RWPE1 (cell line): ENCODE measurements around the gene UBLCP1.
"Not testable (repeated sequence)": the region's sequence is repeated elsewhere in the genome, so short reads cannot be mapped to it uniquely, and the experiment has no call there.

Experiments
- CTCF ChIA-PET: fragments of 350-600 bp; sonication (Branson Sonifier 250); formaldehyde crosslinking; extraction: SDS; loops from one replicate; lab custom pipeline; 2021; lab: Yijun Ruan, JAX
- POLR2A ChIA-PET: fragments of 400-600 bp; formaldehyde crosslinking; extraction: SDS; loops from one replicate; lab custom pipeline; 2020; ENCODE audit warnings: antibody characterized with exemption; ENCODE audit not compliant: low non-redundant PET; lab: Yijun Ruan, JAX
- DNase-seq: peaks from one replicate; pipeline ENCODE4 v3.0.0; 2012; ENCODE audit warnings: low spot score
- H3K27ac ChIP-seq: fragments of 450-650 bp; 2 replicates; pipeline ENCODE4 v1.5.1; 2017
- CTCF ChIP-seq: fragments of 450-650 bp; conservative IDR thresholded peaks from 2 replicates; pipeline ENCODE4 v1.5.1; 2017; ENCODE audit warnings: low read depth, mild to moderate bottlenecking

The UBLCP1 gene

GRCh38 chr5:159231167-159231566 lies 31.9 kb upstream of the UBLCP1 start:
- ChIA-PET CTCF (interaction anchor here (0.6 to 0.7 kb wide), 2 partner anchors 1080 to 1136 kb away, joined by 3 read pairs; no protein-coding TSS in a partner anchor), POLR2A (no interaction called here)
- DNase-seq = no peak
- TF ChIP-seq CTCF = no peak
- H3K27ac ChIP-seq = no peak overlapping the region

- DNase-seq, POLR2A ChIA-PET, H3K27ac ChIP-seq: not testable (repeated sequence)
- CTCF ChIA-PET = interaction anchor here (0.5 kb wide), 1 partner anchor 315 kb away, joined by 4 read pairs; no protein-coding TSS in a partner anchor
Measured at GRCh38 chr5:159235871-159236520, 27.1 kb upstream of the UBLCP1 start.

GRCh38 chr5:159240301-159240870 lies 22.7 kb upstream of the UBLCP1 start:
- CTCF ChIA-PET = interaction anchor here (0.7 to 0.9 kb wide), 2 partner anchors 24 to 32 kb away, joined by 3 to 4 read pairs; no protein-coding TSS in a partner anchor
- DNase-seq = peak; percentile 65
- no peak overlapping the region for H3K27ac ChIP-seq
- no peak for TF ChIP-seq CTCF
- POLR2A ChIA-PET = interaction anchor here (0.6 kb wide), 1 partner anchor 78 kb away, joined by 7 read pairs; no protein-coding TSS in a partner anchor

- CTCF ChIA-PET = interaction anchor here (0.6 kb wide), 1 partner anchor 18 kb away, joined by 6 read pairs; no protein-coding TSS in a partner anchor
Measured at GRCh38 chr5:159241946-159242552, 21.0 kb upstream of the UBLCP1 start.

GRCh38 chr5:159242656-159243055 lies 20.4 kb upstream of the UBLCP1 start:
- no peak for DNase-seq
- CTCF ChIA-PET = interaction anchor here (0.6 kb wide), 1 partner anchor 18 kb away, joined by 6 read pairs; no protein-coding TSS in a partner anchor
- H3K27ac ChIP-seq = no peak overlapping the region
- POLR2A ChIA-PET = no interaction called here
- TF ChIP-seq CTCF = no peak

More at GRCh38 chr5:159241946-159242552, 21.0 kb upstream of the UBLCP1 start:
- POLR2A ChIA-PET = no interaction called here
- TF ChIP-seq CTCF = no peak
- DNase-seq = no peak
- H3K27ac ChIP-seq = no peak overlapping the region

GRCh38 chr5:159243385-159243784 lies 19.7 kb upstream of the UBLCP1 start:
- CTCF ChIA-PET = interaction anchor here (0.6 kb wide), 1 partner anchor 27 kb away, joined by 5 read pairs; no protein-coding TSS in a partner anchor
- POLR2A ChIA-PET = no interaction called here

More at GRCh38 chr5:159243385-159243784, 19.7 kb upstream of the UBLCP1 start:
- no peak for DNase-seq
- TF ChIP-seq CTCF = no peak
- no peak overlapping the region for H3K27ac ChIP-seq
